Measurements from ENCODE around the gene NRARP. TPM values are rescaled to one million over a fixed set of nuclear protein-coding genes. Genes with fewer than 3 reads are reported as not detected.
A peak's percentile ranks its signal among the peaks of the same experiment; 100 is the strongest.

NRARP gene
- total and polyA plus RNA-seq, 7 donors = 1.8 to 24.7 (median 11.6) TPM; not detected in 1

GRCh38 chr9:137273095-137273490 is 29.0 kb downstream of the NRARP start:
- intact Hi-C loops (cut with DNase I) = no loop called here

GRCh38 chr9:137272241-137273094 is 29.6 kb downstream of the NRARP start:
- 93 to 96% methylated on average over 39 of the region's 39 CpGs for WGBS, 2 donors
- intact Hi-C loops (cut with DNase I) = no loop called here
- Histone ChIP-seq H3K36me3 (peaks cover 17 to 43% (median 26%) of the 10 kb centered on the region in 4 donors), H3K27ac (no peak overlapping the region), H3K4me1 (peaks cover 0 to 33% (median 31%) of the 10 kb centered on the region in 4 donors), H3K27me3 (peaks cover 10 to 33% (median 13%) of the 10 kb centered on the region in 3 donors), H3K9me3 (no peaks in the 10 kb centered on the region), H3K4me3 (no peak overlapping the region)
- TF ChIP-seq POLR2AphosphoS5 (IDR thresholded peaks at IDR 0.05) (no peak), POLR2A (IDR thresholded peaks at IDR 0.05) (no peak), CTCF (IDR thresholded peaks at IDR 0.05) (no peak), EP300 (IDR thresholded peaks at IDR 0.05) (no peak)
- DNase-seq = no peak

More at GRCh38 chr9:137273095-137273490, 29.0 kb downstream of the NRARP start:
- H3K27ac ChIP-seq = no peak overlapping the region
- peaks cover 0 to 36% (median 34%) of the 10 kb centered on the region in 4 donors for H3K4me1 ChIP-seq
- peaks cover 17 to 37% (median 26%) of the 10 kb centered on the region in 4 donors for H3K36me3 ChIP-seq
- TF ChIP-seq EP300 (IDR thresholded peaks at IDR 0.05) = no peak
- TF ChIP-seq POLR2A (IDR thresholded peaks at IDR 0.05) = no peak
- WGBS, 2 donors = 69 to 88% methylated on average over 13 of the region's 13 CpGs
- peaks cover 10 to 39% (median 19%) of the 10 kb centered on the region in 3 donors for H3K27me3 ChIP-seq
- no peak for DNase-seq
- H3K4me3 ChIP-seq = no peak overlapping the region
- no peaks in the 10 kb centered on the region for H3K9me3 ChIP-seq

- Histone ChIP-seq H3K27ac (no peak overlapping the region), H3K36me3 (peaks cover 23 to 51% (median 30%) of the 10 kb centered on the region in 4 donors), H3K4me3 (no peak overlapping the region), H3K4me1 (peaks cover 0 to 25% (median 24%) of the 10 kb centered on the region in 4 donors), H3K9me3 (no peaks in the 10 kb centered on the region), H3K27me3 (peaks cover 4 to 25% (median 5%) of the 10 kb centered on the region in 3 donors)
- 33 to 53% methylated on average over 3 of the region's 3 CpGs for WGBS, 2 donors
- intact Hi-C loops (cut with DNase I) = no loop called here
- TF ChIP-seq CTCF (IDR thresholded peaks at IDR 0.05) = no peak
- no peak for TF ChIP-seq POLR2AphosphoS5 (IDR thresholded peaks at IDR 0.05)
- no peak for TF ChIP-seq POLR2A (IDR thresholded peaks at IDR 0.05)
- TF ChIP-seq EP300 (IDR thresholded peaks at IDR 0.05) = no peak
- no peak for DNase-seq
Observed at GRCh38 chr9:137271696-137272076, 30.4 kb downstream of the NRARP start.

- H3K9me3 ChIP-seq = no peaks in the 10 kb centered on the region
- TF ChIP-seq POLR2AphosphoS5 (IDR thresholded peaks at IDR 0.05) = no peak
- H3K27ac ChIP-seq = no peak overlapping the region
- no peak for DNase-seq
- intact Hi-C loops (cut with DNase I) = no loop called here
- H3K27me3 ChIP-seq = peaks cover 0 to 19% (median 0%) of the 10 kb centered on the region in 3 donors
- WGBS, 2 donors = 76 to 91% methylated on average over 32 of the region's 32 CpGs
- H3K4me3 ChIP-seq = no peak overlapping the region
- peaks cover 0 to 19% (median 18%) of the 10 kb centered on the region in 4 donors for H3K4me1 ChIP-seq
- peaks cover 28 to 57% (median 34%) of the 10 kb centered on the region in 4 donors for H3K36me3 ChIP-seq
Observed at GRCh38 chr9:137270929-137271695, 31.0 kb downstream of the NRARP start.

GRCh38 chr9:137269231-137269772 is 32.8 kb downstream of the NRARP start:
- peak overlapping the region; percentile 51 to 66 (median 60) for H3K27ac ChIP-seq
- peaks cover 35 to 72% (median 47%) of the 10 kb centered on the region in 4 donors for H3K36me3 ChIP-seq
- H3K4me3 ChIP-seq = no peak overlapping the region
- 23 to 53% methylated on average over 17 of the region's 17 CpGs for WGBS, 2 donors
- H3K9me3 ChIP-seq = no peaks in the 10 kb centered on the region
- peak; percentile 79 for DNase-seq
- peaks cover 0 to 17% (median 16%) of the 10 kb centered on the region in 4 donors for H3K4me1 ChIP-seq
- peaks cover 0 to 6% (median 0%) of the 10 kb centered on the region in 3 donors for H3K27me3 ChIP-seq
- intact Hi-C loops (cut with DNase I) = no loop called here
- TF ChIP-seq EP300 (IDR thresholded peaks at IDR 0.05) (peak in 1 of 4 donors; percentile 33), CTCF (IDR thresholded peaks at IDR 0.05) (no peak), POLR2AphosphoS5 (IDR thresholded peaks at IDR 0.05) (peak in 3 of 4 donors; percentile 19 to 37 (median 22)), POLR2A (IDR thresholded peaks at IDR 0.05) (no peak)

Data from sigmoid colon (tissue), 7 donors.